ENCODE data around the gene ANKAR. TPM values are rescaled to one million over a fixed set of nuclear protein-coding genes. Genes with fewer than 3 reads are reported as not detected.

The ANKAR gene
- total RNA-seq, 1 donor from 2014 or later = 0.75 TPM

DNA sequence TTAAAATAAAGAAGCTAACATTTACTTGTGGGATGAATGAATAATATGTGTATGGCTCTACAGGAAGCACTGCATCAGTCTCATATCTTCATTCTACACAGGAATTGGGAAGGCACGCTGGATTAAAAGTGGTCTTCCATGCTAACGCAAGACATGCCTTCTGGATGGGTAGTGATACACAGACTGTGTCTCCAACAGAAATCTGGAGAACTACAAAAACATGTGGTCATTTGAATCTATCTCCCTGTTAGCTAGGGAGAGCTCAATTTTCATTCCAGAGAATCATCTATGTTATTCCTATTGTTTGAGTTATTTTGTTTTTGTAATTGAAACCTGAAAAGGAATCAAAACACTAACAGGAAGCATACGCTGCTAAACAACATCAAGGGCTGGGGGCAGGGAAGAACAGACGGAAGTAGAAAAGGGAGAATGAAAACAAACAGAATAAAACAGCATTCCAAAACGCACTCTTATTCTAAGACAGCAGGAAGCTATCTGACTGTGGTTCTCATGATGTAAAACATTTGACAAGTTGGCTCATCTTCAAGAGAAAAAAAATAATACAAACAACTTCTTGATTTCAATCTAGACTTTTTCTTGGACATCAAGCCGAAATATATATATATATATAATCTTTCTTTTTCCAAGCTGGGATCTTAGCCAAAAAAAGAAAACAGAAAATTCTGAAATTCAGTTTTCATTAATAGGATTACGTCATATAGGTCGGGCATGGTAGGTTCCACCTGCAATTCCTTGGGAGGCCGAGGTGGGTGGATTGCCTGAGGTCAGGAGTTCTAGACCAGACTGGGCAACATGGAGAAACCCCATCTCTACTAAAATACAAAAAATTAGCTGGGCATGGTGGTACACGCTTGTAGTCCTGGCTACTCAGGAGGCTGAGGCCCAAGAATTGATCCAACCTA is 44.7 kb upstream of the ANKAR start:
- intact Hi-C loops (cut with DNase I) = no loop called here
- Histone ChIP-seq H3K4me3 (no peak overlapping the region), H3K27ac (peak overlapping the region in 1 of 2 donors; percentile 6), H3K27me3 (no peaks in the 10 kb centered on the region), H3K4me1 (peaks cover 0 to 6% of the 10 kb centered on the region in 2 donors), H3K9me3 (no peaks in the 10 kb centered on the region), H3K36me3 (no peaks in the 10 kb centered on the region)
- no peak for DNase-seq (ENCODE audit: low spot score in 2 of 2)
- no peak for TF ChIP-seq CTCF (IDR thresholded peaks at IDR 0.05)

DNA sequence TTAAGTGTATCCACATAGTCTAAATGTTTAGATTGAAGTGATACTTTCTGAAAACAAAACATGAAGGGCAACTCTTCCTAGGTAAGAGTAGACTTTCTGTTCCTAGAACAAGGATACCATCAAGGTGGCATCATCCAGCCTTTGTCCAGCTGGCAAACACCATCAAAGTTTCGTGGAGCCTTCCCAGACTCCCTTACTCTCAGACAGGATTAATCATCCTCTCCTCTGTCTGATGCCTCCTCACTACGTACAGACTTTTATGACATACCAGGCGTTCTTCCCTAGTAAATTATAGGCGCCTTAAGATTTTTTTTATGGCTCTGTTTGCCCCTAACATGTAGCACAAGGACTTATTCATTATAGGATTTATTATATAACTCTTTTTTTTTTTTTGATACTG is 42.6 kb upstream of the ANKAR start:
- Histone ChIP-seq H3K4me3 (no peak overlapping the region), H3K4me1 (peaks cover 0 to 6% of the 10 kb centered on the region in 2 donors), H3K27me3 (no peaks in the 10 kb centered on the region), H3K9me3 (no peaks in the 10 kb centered on the region), H3K27ac (no peak overlapping the region), H3K36me3 (no peaks in the 10 kb centered on the region)
- intact Hi-C loops (cut with DNase I) = no loop called here
- no peak for DNase-seq (ENCODE audit: low spot score in 2 of 2)
- TF ChIP-seq CTCF (IDR thresholded peaks at IDR 0.05) = no peak

- TF ChIP-seq CTCF (IDR thresholded peaks at IDR 0.05) = peak in 1 of 3 experiments; percentile 31
- intact Hi-C loops (cut with DNase I) = no loop called here
These were observed 41.1 kb upstream of the ANKAR start for GRCh38 chr2:189633392-189633811.

GRCh38 chr2:189635353-189635752 is 39.1 kb upstream of the ANKAR start:
- Histone ChIP-seq H3K9me3 (no peaks in the 10 kb centered on the region), H3K27ac (no peak overlapping the region), H3K27me3 (no peaks in the 10 kb centered on the region), H3K4me3 (no peak overlapping the region), H3K36me3 (no peaks in the 10 kb centered on the region), H3K4me1 (peaks cover 0 to 3% of the 10 kb centered on the region in 2 donors)
- no peak for DNase-seq (ENCODE audit: low spot score in 2 of 2)
- TF ChIP-seq CTCF (IDR thresholded peaks at IDR 0.05) = no peak
- intact Hi-C loops (cut with DNase I) = no loop called here

More at GRCh38 chr2:189633392-189633811, 41.1 kb upstream of the ANKAR start:
- Histone ChIP-seq H3K27ac (no peak overlapping the region), H3K36me3 (no peaks in the 10 kb centered on the region), H3K4me3 (no peak overlapping the region), H3K9me3 (no peaks in the 10 kb centered on the region), H3K4me1 (peaks cover 0 to 6% of the 10 kb centered on the region in 2 donors), H3K27me3 (no peaks in the 10 kb centered on the region)
- no peak for DNase-seq (ENCODE audit: low spot score in 2 of 2)

GRCh38 chr2:189638301-189639006 is 36.0 kb upstream of the ANKAR start:
- Histone ChIP-seq H3K36me3 (no peaks in the 10 kb centered on the region), H3K4me1 (peaks cover 0 to 3% of the 10 kb centered on the region in 2 donors), H3K4me3 (no peak overlapping the region), H3K27ac (no peak overlapping the region), H3K9me3 (no peaks in the 10 kb centered on the region), H3K27me3 (no peaks in the 10 kb centered on the region)
- intact Hi-C loops (cut with DNase I) = no loop called here
- no peak for TF ChIP-seq CTCF (IDR thresholded peaks at IDR 0.05)
- DNase-seq (ENCODE audit: low spot score in 2 of 2) = no peak
